ELR (cell line): ENCODE data around the gene CYP11A1.
A peak's percentile ranks its signal among the peaks of the same experiment; 100 is the strongest.
"Not testable (repeated sequence)": the region's sequence is repeated elsewhere in the genome, so short reads cannot be mapped to it uniquely, and the experiment has no call there.

Experiments
- DNase-seq: peaks from one replicate; pipeline ENCODE4 v3.0.0-alpha.2; 2015; ENCODE audit warnings: low read depth

Gene CYP11A1

DNA sequence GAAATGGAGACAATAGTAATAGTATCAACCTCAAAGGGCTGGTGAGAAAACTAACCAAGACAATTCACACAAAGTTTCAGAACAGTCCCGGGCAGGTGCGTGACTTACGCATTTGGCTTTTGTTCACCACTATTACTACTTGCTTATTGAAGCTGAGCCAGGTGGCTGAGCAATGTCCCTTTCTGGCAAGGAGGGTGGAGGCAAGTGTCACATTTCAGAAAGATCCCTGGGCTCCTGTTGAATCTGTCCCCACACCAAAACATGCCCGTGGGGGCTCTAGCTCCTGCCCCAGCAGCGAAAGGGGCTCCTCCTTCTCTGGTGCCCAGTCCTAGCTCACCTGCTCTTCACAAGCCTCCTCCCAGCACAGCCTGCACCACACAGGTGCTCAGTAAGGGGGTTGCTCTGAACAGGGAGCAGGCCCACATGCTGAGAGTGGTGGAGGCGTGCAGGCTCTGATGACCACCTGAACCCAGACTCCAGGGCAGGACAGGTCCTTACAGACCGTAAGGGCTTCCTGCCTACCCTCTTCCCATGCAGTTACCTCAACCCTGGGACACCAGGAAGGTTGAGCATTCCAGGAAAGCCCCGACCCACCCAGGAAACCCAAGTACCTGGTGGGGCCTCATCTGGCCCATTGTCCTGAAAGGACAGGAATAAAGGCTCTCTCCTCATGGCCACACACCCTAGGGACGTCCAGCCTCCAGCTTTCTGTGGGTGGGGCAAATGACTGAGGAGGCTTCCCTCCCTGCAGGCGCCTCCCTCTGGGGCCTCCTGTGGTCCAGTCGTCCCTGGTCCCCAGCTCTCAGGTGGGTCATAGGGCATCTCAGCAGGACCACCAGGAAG is 33.7 kb upstream of the CYP11A1 start:
- DNase-seq = no peak

DNA sequence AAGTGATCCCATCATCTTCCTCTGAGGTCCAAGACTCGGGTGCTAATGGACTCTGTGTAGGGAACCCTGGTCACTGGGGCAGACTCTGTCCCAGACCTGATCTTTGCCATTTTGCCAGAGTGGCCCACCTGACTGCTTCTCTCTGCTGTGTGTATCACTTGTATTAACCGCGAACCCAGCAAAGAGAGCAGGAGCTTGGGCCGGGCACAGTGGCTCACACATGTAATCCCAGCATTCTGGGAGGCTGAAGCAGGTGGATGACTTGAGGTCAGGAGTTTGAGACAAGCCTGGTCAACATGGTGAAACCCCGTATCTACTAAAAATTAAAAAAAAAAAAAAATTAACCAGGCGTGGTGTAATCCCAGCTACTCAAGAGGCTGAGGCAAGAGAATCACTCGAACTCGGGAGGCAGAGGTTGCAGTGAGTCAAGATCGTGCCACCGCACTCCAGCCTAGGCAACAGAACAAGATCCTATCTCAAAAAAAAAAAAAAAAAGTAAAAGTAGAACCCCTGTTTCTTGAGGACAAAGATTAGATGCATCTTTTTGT is 32.9 kb upstream of the CYP11A1 start:
- DNase-seq = peak; percentile 75

DNA sequence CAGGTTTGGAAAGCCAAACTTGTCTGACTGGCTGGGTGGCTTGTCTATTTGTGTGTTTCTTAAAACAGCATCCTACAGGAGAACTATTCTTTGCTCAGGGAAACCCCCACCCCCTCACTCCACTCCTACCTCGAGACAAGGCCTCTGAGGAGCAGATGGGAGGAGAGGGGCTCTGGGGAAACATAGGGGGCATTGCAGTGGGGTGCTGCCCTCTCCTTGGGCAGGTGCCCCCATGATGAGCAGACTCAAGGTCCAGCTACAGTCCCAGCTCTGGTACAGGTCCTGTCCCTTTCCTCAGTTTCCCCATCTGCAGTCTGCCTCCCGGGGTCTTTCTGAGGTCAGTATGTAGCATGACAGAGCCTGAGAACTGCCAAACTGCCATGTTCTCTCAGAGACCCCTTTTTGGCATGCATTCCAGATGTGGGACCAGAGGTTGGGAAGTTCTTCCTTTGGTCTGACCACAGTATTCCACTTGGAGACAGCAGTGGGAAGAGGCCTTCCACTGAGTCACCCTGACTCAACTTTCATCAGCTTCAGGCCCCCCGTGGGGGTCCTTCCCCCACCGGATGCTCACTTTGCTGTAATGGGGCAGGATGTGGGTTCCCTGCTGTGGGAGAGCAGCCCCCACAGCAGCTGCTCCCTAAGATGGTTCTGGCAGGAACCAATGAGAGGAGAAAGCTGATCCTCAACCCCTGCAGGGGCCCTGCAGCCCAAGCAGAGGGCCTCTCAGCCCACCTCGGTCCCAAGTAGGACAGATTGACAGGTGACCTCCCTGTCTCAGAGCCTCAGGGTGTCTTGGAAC is 32.3 kb upstream of the CYP11A1 start:
- peak; percentile 95 for DNase-seq

DNA sequence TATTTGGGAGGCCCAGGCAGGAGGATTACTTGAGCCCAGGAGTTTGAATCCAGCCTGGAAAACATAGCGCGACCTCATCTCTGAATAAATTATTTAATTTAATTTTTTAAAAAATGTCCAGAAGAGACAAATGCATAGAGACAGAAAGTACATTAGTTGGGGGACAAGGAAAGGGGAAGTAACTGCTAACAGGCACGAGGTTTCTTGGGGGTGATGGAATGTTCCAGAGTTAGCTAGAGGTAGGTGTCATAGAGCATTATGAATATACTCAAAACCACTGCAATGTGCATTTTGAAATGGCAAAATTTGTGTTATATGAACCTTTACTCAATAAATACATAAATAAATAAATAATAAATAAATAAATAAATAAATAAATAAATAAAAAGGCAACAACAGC is 31.7 kb upstream of the CYP11A1 start:
- no peak for DNase-seq

DNA sequence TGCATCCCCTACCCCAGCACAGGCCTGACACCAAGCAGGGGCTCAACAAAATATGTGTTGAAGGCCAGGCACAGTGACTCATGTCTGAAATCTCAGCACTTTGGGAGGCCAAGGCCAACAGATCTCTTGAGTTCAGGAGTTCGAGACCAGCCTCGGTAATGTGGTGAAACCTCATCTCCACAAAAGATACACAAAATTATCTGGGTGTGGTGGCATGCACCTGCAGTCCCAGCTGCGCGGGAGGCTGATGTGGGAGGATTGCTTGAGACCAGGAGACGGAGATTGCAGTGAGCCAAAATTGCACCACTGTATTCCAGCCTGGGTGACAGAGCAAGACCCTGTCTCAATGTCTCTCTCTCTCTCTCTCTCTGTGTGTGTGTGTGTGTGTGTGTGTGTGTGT is 30.7 kb upstream of the CYP11A1 start:
- DNase-seq = no peak

DNA sequence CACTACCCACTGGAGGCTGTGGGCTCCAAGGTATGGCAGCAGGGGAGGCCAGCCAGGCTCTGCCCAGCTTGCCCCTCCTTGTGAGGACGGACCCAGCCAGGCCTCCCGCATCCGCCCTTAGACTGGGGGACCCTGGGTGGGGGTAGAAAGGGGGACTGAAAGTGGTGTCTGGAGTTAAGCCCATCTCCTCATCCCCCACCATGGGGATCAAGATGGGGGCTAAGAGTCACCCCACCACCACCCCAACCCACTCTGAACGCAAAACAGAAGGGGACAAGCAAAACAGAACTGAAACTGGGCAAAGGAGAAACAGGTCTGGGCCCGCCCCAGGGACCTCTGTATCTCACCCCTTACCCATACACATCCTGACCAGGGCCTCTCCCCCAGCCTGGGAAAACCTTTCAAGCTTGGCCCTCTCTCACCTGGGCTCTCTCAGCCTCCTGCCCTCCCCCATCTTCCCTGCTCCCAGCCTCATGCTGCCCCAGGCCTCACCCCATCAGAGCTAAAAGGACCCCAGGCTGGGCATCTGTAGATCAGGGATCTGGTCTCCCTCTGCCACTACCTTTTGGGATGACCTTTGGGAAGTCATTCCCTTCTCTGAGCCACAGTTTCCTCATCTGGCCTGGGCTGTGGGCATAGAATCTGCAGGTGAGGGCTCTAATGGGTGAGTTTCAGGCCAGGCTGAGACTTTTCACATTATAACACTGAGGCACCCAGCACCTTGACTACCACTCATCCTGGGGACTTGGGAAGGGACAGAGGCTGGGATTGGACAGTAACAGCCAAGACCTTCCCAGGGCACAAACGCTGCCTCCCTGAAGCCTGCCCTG is 30.0 kb upstream of the CYP11A1 start:
- DNase-seq = no peak

DNA sequence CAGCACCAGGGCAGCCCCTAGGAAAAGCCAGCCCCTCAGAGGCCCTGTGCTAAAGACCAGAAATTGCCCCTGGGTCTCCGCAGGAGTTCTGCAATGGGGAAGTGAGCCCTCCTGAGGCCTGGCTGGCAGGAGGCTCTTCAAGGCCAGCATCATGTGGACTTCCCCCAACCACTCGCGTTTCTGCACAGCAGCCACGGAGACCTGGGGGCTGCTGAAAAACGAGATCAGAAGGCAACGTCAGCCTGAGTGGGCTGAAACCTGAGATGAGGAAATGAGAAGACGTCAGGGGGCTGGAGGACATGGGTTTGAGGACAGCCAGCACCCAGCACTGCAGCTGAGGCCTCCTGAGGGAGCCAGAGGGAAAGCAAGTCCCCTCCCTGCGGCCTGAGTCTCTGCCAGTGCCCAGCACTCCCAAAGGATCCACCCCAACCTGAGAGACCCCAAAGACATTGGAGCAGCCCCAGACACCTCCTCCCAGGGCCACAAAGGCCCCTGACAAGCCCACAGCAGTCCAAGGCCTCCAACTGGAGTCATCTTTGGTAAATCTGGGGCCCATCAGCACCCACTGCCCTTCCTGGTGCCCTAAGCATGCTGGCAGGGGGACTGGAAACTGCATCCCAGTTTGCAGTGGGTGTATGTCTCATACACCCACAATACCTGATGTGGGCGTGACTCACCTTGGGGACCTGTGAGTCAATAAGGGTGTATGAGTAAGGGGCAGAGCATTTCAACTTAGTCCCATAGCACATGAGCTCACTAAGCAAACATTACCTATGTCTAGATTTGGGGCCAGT is 29.2 kb upstream of the CYP11A1 start:
- peak; percentile 95 for DNase-seq

DNA sequence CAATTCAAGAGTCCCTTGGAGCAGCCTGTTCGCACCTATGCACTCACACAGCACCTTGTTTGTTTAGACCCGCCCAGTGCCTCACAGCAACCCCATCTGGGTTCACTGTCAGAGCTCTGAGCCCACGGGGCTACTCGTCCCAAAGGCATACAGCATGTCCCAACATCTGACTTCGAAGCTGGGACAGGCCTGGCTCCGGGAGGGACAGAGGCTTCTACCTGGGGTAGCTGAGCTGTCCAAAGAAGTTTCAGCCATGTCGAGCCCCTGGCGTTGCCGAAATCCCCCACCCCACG is 28.6 kb upstream of the CYP11A1 start:
- DNase-seq = no peak

DNA sequence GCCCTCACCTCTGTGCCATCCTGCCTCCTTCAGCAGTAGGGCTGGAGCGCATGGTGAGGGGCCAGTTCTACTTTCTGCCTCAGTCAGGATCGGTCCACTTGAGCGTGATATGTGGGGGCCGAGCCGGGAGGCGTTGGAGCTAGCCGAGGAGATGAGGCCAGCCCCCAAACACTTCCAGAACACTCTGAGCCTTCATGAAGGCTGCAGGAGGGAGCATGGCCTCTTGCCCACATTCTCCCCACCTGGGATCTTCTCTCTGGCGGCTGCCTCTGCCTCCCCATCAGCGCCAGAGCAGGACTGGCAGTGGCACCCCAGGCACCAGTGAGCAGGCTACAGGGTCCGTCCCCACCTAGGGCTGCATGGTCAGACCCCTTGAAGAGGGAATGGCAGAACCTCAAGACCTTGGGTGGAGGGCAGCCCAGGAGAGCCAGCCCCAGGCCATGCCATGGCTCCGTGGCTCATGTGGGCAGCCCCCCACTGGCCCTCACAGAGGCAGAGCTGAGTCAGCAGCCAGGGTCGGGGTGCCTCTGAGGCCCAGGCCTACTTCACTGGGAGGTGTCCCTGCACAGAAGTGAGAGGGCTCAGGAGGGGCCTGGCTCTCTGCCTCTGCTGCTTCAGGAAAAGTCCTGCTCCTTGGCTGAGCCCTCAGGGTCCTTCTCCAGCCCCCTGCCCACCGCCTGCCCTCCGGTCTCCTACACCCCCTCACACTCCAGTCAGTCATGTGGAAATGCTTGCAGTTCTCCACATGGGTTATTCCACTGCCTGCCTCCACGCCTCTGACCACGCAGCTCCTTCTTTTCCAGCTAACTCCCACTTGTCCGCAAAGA is 28.1 kb upstream of the CYP11A1 start:
- DNase-seq = no peak

DNA sequence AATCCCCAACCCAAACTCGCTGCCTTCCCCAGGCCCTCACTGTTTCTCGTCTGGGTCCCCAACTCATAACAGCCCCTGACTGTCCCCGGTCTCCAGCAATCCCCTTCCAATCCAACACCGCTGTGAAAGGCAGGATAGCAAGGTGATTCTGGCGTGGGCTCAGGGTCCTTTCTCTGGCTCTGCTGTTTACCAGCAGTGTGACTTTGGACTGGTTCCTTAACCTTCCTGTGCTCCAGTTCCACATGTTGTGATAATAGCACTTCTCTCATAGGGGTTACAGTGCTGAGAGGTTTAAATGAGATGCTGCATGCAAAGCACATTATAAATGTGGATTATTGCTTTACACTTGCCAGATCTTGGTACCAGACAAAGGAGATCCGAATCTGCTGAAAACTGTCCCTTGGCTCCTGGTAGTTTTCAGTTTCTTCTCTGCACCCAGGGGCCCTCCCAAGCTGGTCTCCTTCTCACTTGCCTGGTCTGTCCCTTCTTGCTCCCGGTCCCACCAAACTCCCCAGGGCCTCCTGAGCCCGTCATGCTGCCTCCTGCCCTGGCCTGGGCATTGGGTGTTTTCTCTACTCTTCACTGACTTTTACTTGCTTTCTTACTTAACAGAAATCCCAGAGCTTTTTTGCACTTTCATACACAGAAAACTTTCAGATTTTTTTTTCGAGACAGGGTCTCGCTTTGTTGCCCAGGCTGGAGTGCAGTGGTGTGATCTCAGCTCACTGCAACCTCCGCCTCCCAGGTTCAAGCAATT is 26.8 kb upstream of the CYP11A1 start:
- no peak for DNase-seq

DNA sequence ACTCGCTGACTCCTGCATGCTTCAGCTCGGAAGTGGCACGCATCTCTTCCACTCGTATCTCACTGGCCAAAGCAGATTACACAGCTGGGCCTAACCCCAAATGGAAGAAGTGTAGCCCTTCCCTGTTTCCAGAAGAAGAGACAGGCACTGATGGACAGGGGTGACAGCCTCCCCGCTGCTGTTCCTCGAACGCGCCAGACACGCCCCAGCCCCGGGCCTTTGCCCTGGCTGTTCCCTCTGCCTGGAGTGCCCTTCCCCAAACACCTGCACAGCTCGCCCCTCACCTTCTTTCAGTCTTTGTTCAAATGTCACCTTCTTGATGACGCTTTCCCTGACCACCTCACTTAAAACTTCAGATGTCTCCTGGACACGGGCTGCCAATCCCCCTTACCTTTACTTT is 26.0 kb upstream of the CYP11A1 start:
- no peak for DNase-seq

DNA sequence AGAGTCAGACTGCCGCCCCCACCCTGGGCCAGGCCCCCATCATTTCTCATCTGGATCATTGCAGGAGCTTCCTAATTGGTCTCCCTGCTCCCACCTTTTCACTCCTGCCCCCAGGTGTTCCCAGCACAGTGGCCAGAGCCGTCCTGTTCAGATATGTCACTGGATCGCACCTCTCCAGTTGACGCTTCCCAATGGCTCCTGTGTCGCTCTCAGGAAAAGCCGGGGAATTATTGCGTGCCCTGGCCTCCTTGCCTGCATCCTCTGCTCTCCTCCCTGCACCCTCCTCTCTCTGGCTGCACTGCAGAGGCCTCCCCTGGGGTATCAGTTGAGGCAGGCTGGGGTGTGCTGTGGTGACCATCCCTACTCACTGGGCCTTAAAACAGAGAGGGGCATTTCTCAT is 25.5 kb upstream of the CYP11A1 start:
- no peak for DNase-seq

DNA sequence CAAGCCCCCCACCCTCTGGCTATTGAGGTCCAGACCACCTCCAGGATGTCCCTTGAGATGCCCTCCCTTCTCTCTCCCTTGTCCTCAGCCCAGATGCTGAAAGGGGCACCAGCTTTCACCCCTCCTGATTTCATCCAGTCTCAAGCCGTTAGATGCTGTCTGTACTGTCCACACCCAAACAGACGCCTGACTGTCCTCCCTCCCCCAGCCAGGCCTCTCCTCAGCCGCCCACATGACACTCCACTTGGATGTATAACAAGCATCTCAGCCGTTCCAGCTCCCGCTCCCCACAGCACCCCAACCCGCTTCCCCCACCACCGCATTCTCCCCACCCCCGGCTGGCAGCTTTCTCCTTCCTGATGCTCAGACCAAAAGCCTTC is 25.0 kb upstream of the CYP11A1 start:
- DNase-seq = no peak

DNA sequence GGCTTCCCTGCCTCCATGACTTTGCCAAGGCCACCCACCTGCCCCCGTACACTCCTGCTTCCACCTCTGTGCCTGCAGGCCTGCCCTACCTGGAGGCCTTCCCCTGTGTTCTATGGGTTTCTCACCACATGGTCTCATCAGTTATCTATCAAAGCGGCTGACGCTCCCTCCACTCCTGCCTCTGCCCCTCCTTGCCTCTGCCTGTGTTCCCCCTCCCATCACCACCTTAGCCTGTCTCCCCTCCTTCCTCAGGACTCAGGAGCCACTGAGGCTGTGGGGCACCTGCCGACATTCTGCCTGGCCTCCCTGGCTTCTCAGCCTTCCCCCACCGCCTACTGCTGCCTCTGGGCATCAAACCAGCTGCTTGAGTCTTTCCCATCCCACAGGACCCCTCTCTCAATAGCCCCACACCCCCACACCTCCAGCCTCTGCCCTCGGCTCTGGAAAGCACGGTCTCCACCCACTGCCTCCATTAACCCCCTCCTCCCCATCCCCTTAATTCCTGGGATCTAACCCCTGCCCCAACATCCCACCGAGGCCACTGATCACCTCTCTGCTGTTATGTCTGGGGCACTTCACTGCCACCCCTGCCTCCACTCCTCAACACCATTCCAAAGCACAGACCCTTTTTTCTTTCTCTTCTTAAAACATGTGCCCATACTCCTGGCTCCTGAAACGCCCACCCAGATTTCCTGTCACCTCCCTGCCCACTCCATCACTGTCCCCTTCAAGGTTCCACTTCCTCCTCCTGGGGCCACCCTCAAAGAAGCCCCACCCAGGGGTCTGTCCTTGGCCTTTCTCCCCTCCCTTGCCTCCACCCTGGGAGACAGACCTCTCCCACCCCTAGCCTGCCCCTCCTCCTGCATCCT is 24.4 kb upstream of the CYP11A1 start:
- no peak for DNase-seq

DNA sequence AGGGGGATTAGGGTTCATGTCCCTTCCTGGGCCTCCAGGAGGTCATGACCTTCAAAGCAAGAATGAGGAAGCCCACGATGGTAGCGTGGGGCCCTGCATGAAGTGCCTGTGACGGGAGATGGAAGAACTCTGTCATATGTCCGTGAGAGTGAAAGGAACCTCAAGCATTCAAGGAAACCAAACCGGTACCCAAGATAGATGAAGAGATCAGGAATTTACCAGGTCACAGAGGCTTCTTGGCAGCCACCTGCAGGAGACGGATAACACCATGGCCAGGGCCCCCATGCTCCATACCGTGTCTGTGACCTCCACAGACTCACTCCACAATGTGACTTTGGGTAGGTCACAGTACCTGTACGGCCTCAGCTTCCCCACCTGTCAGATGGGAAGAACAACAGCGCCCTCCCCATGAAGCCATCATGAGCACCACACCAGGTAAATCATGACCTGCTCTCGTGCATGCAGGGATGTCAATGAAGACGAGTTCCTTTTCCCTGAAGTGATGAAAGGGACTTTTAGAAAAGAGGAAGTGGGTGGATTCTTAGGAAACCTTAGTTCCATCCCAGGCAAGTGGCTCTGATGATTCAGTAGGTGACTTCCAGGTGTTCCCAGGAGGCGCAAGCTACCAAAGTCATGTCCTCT is 23.3 kb upstream of the CYP11A1 start:
- no peak for DNase-seq

DNA sequence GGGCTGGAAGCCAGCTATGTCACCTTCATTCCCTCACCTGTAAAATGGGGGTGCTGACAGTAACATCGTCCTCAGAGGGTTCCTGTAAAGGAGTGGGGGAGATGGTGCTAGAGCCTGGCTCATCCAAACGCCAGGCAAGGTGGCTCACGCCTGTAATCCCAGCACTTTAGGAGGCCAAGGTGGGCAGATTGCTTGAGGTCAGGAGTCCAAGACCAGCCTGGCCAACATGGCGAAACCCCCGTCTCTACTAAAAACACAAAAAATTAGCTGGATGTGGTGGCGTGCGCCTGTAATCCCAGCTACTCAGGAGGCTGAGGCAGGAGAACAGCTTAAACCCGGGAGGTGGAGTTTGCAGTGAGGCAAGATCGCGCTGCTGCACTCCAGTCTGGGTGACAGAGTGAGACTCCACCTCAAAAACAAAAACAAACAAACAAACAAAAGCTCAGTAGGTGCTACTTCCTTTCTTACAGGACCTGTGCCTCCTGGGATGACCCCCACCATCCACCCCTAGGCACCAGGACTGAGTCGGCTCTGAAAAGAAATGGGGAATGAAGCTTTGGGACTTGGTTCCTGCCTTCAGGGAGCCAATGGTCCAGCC is 22.7 kb upstream of the CYP11A1 start:
- not testable (repeated sequence) for DNase-seq

DNA sequence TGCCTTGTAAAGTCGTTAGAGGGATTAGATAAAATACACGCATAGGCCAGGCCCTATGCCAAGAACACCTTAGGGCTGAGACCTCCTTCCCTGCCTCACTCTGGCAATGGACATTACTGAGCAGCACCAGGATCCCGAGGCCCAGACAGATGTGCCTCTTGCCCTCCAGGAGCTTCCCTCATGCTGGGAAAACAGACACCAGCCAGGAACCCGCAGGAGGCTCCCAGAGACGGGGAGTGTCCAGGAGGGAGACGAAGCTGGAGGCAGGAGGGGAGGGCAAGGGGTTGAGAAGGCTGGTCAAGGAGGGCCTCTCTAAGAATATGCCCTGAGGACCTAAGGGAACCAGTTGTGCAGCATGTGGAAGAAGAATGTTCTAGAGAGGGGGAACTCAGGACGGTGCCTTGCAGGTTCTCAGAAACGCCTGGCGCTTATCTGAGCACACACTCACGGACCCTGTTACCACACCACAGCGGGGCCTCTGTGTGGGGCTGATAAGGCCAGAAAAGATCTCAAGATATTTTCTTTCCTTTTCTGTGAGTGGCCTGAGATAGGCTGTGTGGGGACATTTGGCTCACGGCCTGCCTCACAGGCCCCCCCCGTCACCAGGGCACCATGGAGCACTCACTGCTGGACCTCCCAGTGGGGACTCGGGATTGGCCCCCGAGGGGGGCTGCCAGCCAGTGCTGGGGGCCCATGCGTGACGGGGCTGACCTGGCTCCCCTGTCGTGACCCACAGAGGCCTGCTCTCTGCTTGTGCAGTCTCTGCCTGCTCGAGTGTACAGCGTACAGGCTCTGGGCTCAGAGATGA is 22.0 kb upstream of the CYP11A1 start:
- DNase-seq = no peak
